Stimulated activated naive CD8-positive, alpha-beta T cell treated with anti-CD3 and anti-CD28 coated beads, Interleukin-15, Interleukin-2, amounts not matched to agents 100 ng/mL and 50 ng/mL, for 24 hours (primary cell): ENCODE data around the gene CYFIP1.

Experiments used
- H3K27ac Mint-ChIP-seq: one replicate; pipeline ENCODE4 v1.8.0; 2021; ENCODE audit warnings: mild to moderate bottlenecking, mixed read lengths
- H3K27me3 Mint-ChIP-seq: one replicate; pipeline ENCODE4 v1.8.0; 2021; ENCODE audit warnings: mixed read lengths
- H3K36me3 Mint-ChIP-seq: one replicate; pipeline ENCODE4 v1.8.0; 2021; ENCODE audit warnings: low read depth, mixed read lengths
- H3K4me1 Mint-ChIP-seq: one replicate; pipeline ENCODE4 v1.8.0; 2021; ENCODE audit warnings: low read depth, mixed read lengths
- H3K4me3 Mint-ChIP-seq: one replicate; pipeline ENCODE4 v1.8.0; 2021; ENCODE audit warnings: mild to moderate bottlenecking, mixed read lengths
- H3K9me3 Mint-ChIP-seq: one replicate; pipeline ENCODE4 v1.8.0; 2021; ENCODE audit warnings: mixed read lengths

Gene CYFIP1

DNA sequence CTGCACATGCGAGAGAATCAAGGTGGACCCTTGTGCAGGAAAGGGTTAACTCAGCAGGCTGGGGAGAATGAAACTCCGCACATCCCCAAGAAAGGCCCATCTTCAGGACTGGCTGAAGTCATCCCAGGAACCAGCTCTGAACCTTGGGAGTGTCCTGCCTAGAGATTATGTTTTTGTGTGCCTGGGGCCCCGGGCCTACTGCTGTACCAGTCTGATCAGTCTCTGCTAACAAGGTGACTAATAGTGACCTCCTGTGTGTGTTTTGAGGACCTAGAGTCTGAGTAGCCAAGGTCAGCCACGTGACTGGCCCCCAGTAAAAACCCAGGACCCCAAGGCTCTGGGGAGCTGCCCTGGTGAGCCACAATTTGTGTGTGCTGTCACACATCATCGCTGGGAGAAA is 58.2 kb downstream of the CYFIP1 start:
- Mint-ChIP-seq H3K4me1 (no peaks in the 10 kb centered on the region), H3K9me3 (no peaks in the 10 kb centered on the region), H3K4me3 (no peak overlapping the region), H3K27ac (no peak overlapping the region), H3K27me3 (no peaks in the 10 kb centered on the region), H3K36me3 (no peaks in the 10 kb centered on the region)

DNA sequence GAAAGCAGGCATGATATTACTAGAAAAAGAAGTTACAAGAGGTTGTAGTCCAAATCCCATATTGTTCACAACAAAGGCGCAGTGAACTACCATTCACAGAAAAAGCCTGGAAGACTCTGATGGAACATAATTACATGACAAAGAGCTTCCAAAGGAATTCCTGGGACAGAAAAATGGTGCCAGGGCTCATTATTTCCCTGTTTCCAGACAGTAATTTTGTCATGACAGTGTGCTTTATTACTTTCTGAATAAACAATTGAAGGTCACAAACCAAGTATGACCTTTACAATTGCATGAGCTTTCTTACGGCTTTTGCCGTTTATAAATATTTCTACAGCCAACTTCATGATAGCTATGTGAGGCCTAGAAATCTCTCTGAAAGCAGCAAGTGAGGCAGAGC is 61.0 kb downstream of the CYFIP1 start:
- H3K27me3 Mint-ChIP-seq: no peaks in the 10 kb centered on the region
- no peaks in the 10 kb centered on the region for H3K4me1 Mint-ChIP-seq
- H3K36me3 Mint-ChIP-seq: no peaks in the 10 kb centered on the region
- H3K9me3 Mint-ChIP-seq: no peaks in the 10 kb centered on the region
- H3K27ac Mint-ChIP-seq: no peak overlapping the region
- no peak overlapping the region for H3K4me3 Mint-ChIP-seq

DNA sequence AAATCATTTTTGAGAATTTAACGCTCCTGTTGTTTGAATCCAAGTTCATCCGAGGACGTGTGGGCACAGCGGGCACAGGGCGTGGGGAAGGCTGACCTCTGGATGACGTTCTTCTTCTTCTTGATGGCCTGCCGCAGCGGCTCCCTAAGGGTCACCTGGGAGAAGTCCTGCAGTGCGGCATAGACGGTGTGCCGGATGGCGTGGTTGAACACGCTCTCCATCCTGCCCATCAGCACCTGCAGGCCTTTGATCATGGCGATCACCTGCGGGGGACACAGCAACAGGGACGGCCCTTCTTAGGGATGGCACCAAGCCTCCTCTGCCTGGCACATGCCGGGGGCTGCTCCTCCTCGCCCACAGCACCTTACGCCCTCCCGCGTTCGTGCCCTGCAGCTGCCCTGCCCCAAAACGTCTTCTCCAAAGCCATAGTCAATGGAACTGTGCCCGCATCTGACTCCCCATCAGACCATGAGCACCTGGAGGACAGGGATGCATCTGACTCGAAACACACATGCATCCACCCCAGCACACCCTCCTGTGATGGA is 61.5 kb downstream of the CYFIP1 start:
- Mint-ChIP-seq H3K4me3 (no peak overlapping the region), H3K36me3 (no peaks in the 10 kb centered on the region), H3K27me3 (no peaks in the 10 kb centered on the region), H3K9me3 (no peaks in the 10 kb centered on the region), H3K4me1 (no peaks in the 10 kb centered on the region), H3K27ac (no peak overlapping the region)

DNA sequence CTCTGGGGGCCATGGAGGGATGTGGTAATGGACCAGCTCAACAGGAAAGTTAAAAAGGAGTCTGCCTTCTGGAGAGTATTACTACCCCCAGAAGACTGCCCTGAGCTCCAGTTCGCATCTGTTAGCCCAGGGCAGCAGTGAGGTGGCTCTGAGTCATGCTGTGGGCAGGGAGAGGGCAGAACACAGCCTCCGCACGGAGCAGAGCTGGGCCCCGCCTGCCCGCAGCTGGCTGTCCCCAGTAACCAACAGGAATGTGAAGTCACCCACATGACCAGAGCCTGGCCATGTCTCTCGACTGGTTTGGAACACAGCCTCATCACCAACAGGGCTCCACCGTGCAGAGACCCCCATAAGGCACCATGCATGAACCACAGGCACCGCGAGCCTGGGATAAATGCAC is 62.1 kb downstream of the CYFIP1 start:
- no peak overlapping the region for H3K27ac Mint-ChIP-seq
- no peaks in the 10 kb centered on the region for H3K9me3 Mint-ChIP-seq
- no peak overlapping the region for H3K4me3 Mint-ChIP-seq
- no peaks in the 10 kb centered on the region for H3K27me3 Mint-ChIP-seq
- H3K4me1 Mint-ChIP-seq: no peaks in the 10 kb centered on the region
- no peaks in the 10 kb centered on the region for H3K36me3 Mint-ChIP-seq

DNA sequence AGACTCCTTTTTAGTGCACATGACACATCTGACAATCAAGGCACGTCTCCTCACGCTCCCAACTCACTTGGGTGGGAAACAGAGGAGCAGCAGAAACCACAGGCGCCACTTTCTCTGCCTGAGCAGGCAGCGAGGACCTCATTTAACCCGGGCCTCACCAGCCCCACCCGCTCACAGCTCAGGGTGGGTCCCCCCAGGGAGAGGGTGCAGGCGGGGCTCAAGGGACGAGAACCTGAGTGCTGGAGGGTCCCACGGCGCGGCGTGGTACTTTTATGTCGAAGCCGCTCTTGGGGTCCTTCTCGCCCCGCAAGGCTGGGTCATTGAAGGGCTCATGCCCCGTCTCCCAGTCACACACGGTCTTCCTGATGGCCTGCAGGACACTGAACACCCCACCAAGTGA is 62.6 kb downstream of the CYFIP1 start:
- H3K4me1 Mint-ChIP-seq: no peaks in the 10 kb centered on the region
- H3K4me3 Mint-ChIP-seq: no peak overlapping the region
- H3K36me3 Mint-ChIP-seq: peaks cover 5% of the 10 kb centered on the region
- H3K27me3 Mint-ChIP-seq: no peaks in the 10 kb centered on the region
- no peaks in the 10 kb centered on the region for H3K9me3 Mint-ChIP-seq
- no peak overlapping the region for H3K27ac Mint-ChIP-seq

DNA sequence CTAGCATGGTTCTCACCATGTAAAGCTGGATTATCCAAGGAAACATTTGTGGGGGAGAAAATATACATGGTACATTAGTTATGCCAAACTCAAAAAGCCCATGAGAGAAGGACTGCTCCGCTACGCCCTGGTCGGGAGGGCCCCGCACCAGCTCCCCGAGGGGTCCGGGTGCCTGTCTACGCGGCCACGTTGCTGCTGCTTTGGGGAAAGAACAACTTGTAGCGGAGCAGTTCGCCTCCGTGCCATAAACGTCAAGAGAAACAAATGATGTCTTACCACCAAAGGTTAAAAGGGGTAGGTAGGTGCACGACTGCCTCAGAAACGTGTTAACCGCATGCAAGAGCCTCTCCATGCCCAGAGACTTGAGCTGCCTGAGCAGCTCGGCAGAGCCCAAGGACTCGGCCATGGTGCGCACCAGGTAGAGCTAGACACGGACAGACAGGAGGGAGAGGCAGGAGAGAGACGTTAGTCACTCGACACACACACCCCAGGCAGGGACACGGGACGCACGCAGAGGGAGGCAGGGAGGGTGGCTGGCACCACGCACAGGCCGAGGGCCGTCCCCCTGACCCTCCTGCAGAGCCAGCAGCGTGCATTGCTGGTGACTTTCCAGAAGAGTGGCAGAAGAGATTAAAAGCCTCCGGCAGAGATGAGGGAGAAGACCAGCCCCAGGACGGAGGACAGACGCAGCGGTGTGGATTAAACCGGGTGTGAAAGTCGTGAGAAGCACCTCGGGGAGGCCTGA is 63.4 kb downstream of the CYFIP1 start:
- H3K4me3 Mint-ChIP-seq: no peak overlapping the region
- no peaks in the 10 kb centered on the region for H3K4me1 Mint-ChIP-seq
- H3K9me3 Mint-ChIP-seq: no peaks in the 10 kb centered on the region
- H3K27me3 Mint-ChIP-seq: no peaks in the 10 kb centered on the region
- peaks cover 5% of the 10 kb centered on the region for H3K36me3 Mint-ChIP-seq
- H3K27ac Mint-ChIP-seq: no peak overlapping the region

DNA sequence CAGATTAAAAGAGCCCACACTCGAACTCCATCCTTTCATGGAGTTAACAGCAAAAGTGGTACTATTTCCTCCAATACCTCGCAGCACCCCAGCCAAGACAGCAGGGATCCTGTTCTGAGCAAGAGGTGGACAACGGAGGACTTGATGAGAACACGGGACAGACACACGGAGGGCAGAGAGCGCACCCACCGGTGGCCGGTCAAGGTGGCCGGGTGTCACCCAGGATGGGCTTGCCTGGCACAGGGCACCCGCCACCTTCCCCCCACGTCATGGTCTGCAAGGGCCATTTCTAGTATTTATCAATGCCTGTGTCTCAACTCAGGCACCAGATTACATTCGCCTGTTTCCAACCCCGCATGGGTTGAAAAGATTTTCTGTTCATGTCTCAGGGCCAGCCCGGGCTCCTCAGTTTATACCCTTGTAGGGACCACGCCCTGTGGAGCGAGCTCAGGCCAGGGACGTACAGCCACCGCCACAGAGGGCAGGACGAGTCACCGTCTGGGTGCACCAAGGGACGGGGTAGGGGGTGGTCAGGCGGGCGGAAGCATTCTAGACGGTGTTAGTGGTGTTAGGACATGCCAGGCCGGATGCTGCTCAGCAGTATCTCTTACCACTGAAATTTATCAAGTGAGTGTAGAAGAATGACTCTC is 64.2 kb downstream of the CYFIP1 start:
- Mint-ChIP-seq H3K27me3 (no peaks in the 10 kb centered on the region), H3K27ac (no peak overlapping the region), H3K9me3 (no peaks in the 10 kb centered on the region), H3K4me3 (no peak overlapping the region), H3K36me3 (peaks cover 5% of the 10 kb centered on the region), H3K4me1 (no peaks in the 10 kb centered on the region)

DNA sequence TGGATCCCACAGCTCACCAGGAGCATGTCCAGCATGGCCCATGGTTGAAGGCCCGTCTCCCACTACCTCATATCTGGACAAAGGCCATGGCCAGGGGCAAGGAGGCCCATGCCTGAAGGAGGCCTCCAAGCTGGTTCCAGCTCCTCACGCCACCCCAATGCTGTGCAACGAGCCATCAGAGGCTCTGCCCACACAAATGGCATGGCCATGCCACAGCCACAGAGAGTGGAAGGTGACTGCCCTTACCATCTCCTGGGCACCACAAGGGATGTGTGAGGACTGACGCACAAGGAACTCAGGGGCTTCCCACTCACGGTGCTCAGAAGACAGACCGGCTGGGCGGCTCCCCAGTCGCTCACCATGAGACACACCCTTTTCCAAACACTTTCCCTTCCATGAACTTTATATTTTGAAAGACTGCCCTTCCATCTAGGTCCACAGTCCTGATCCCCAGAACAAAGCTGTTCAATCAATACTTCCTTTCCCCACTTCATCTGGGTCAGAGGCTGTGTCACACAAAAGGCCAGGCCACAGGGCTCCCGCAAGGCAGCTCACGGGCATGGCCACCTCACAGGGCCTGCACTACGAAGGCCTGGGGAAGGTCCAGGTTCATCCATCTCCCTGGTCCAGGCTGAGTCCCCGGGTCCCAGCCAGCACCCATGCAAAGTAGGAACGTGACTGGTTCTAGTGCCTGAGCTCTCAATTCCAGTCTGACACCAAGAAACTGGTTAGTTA is 66.4 kb downstream of the CYFIP1 start:
- Mint-ChIP-seq H3K9me3 (no peaks in the 10 kb centered on the region), H3K27me3 (no peaks in the 10 kb centered on the region), H3K27ac (no peak overlapping the region), H3K36me3 (peaks cover 6% of the 10 kb centered on the region), H3K4me3 (no peak overlapping the region), H3K4me1 (no peaks in the 10 kb centered on the region)

DNA sequence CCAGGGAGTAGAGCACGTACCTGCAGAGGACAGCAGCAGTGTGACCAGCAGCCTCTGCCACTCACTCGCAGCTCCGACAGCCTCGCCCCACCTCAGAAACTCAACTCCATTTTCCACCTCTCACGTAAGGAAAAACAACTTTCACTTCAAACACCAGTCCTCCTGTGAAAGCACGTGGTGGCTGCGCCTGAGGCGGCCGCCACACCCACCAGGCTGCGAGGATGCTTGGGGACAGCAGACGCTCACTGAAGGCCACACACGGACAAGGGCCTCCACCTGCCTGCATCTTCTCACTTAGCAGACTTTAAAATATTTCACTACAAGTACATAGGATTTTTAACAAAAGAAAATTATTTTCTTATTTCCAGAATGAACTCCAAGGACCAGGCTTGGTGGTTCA is 67.9 kb downstream of the CYFIP1 start:
- Mint-ChIP-seq H3K4me3 (no peak overlapping the region), H3K36me3 (peaks cover 9% of the 10 kb centered on the region), H3K27me3 (no peaks in the 10 kb centered on the region), H3K4me1 (no peaks in the 10 kb centered on the region), H3K9me3 (no peaks in the 10 kb centered on the region), H3K27ac (no peak overlapping the region)

DNA sequence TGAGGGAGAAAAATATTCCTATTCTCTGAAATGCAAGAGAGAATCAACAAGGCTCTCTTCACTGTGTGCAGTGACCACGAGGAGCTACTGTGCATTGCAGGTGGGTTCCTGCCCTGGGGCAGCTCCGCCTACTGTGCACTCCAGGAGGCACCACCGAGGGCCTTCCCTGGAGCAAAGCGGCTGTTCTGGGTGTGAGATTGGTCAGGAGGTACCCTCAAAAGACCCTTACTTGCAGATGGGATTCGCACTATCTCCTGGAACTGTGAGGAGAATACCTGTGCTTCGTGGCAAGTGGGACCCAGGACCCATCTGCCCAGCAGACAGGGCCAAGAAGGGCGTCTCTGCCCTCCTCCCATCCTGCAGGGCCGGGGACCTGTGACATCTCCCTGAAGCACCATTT is 68.9 kb downstream of the CYFIP1 start:
- no peaks in the 10 kb centered on the region for H3K9me3 Mint-ChIP-seq
- H3K4me3 Mint-ChIP-seq: no peak overlapping the region
- H3K27me3 Mint-ChIP-seq: no peaks in the 10 kb centered on the region
- peaks cover 9% of the 10 kb centered on the region for H3K36me3 Mint-ChIP-seq
- no peaks in the 10 kb centered on the region for H3K4me1 Mint-ChIP-seq
- no peak overlapping the region for H3K27ac Mint-ChIP-seq

DNA sequence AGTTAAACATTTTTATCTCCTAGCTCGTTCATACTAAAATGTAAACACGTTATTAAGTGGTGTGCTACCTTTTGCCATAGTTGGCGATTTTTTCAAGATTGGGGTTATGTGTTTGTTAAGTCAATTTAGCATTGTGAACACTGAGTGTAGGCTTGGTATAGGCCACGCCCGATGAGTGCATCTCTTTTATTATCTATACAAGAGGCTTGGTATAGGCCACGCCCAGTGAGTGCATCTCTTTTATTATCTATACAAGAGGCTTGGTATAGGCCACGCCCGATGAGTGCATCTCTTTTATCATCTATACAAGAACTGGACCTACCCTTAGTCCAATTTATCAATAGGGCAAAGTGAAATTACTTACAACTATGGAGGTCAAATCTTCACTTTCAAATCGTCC is 71.3 kb downstream of the CYFIP1 start:
- no peaks in the 10 kb centered on the region for H3K9me3 Mint-ChIP-seq
- H3K36me3 Mint-ChIP-seq: peaks cover 9% of the 10 kb centered on the region
- no peak overlapping the region for H3K27ac Mint-ChIP-seq
- no peaks in the 10 kb centered on the region for H3K27me3 Mint-ChIP-seq
- no peaks in the 10 kb centered on the region for H3K4me1 Mint-ChIP-seq
- H3K4me3 Mint-ChIP-seq: no peak overlapping the region

DNA sequence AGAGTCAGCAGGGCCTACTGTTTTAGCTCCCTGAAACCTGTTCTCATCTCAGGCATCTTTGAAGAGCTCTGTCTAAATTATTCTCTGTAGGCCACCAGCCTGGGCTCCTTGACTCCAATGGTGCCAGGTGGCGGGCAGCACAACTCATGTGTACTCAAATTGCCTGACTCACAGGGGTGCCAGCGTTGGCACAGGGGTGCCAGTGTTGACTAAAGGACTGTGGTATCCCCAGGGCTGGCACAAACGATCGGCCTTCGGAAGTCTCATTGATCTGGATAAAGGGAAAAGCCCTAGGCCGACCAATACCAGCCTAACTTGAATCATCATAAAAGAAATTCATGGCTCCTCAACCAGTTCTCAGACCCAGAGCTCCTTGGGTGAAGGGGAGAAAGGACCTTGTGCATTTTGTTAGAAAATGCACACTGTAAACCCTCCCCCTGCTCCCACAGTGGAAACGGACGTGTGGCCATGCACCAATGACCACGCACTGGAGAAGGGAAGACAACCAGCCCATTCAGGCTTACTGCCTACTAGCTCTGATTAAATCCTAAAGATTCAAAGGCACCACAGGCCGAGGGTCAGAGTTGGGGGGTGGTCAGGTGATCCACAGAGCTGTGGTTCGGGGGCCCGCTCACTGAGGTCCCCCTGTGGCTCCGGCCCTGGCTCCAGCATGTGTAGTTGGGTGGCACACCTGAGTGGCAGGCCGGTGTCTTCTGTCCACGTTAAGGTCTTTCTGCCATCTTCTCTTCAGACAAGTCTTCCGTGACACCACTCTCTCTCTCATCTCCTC is 72.8 kb downstream of the CYFIP1 start:
- H3K9me3 Mint-ChIP-seq: no peaks in the 10 kb centered on the region

DNA sequence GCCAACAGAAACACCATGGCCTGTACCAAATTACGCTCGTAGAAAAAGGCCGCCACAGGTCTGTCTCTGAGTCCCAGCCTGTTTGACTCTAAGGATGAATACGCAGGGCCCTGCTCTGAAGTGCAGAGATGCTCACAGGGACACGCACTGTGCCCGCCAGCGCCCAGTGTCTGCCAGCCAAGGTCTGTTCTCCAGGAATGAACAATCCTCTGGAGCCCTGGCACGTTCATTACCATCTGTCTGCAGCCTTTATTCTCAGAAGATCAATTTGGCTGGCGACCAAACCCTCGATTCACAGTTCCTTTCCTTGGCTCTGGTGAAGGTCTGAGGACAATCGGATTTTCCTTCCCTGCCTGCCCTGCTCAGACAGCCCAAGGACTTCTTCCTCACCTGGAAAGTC is 75.4 kb downstream of the CYFIP1 start:
- Mint-ChIP-seq H3K27me3 (no peaks in the 10 kb centered on the region), H3K4me3 (no peak overlapping the region), H3K9me3 (no peaks in the 10 kb centered on the region), H3K36me3 (peaks cover 4% of the 10 kb centered on the region), H3K27ac (no peak overlapping the region), H3K4me1 (no peaks in the 10 kb centered on the region)

More for the DNA sequence above, 72.8 kb downstream of the CYFIP1 start:
- Mint-ChIP-seq H3K27me3 (no peaks in the 10 kb centered on the region), H3K4me3 (no peak overlapping the region), H3K36me3 (peaks cover 4% of the 10 kb centered on the region), H3K27ac (no peak overlapping the region), H3K4me1 (no peaks in the 10 kb centered on the region)

DNA sequence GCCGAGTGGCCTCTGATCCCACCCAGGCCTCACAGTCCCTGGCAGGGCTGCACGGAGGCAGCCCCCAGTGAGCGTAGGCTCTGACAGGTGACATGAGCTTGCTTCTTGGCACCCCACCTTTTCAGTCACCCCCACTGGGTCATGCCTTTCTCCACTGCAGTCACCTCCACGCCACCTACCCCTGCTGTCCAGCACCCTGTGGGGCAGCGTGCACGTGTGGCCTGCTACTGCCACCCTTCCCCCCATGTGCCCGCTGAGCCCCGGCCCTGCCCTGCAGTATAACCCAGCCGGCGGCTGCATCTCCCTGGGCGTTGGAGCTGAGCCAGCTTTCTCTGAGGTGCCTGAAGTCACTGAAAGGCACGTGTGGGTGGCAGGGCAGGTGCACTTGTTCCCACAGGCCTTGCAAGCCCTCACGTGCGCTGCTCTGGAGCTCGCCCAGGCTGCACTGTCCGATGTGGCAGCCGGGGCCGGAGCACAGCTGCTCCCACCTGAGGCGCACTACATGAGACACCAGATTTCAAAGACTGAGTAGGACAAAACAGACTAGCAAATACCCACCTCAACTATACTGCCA is 76.1 kb downstream of the CYFIP1 start:
- Mint-ChIP-seq H3K4me3 (no peak overlapping the region), H3K27me3 (no peaks in the 10 kb centered on the region), H3K27ac (no peak overlapping the region), H3K4me1 (no peaks in the 10 kb centered on the region), H3K9me3 (no peaks in the 10 kb centered on the region), H3K36me3 (peaks cover 4% of the 10 kb centered on the region)
